Cardiac muscle cell (in vitro differentiated cells and primary cell): ENCODE results near the gene SOCS7. TPM values are rescaled to one million over a fixed set of nuclear protein-coding genes. Genes with fewer than 3 reads are reported as not detected.

Experiments used
- DNase-seq, 2 donors: peaks; one replicate each; pipeline versions ENCODE4 v3.0.0 to v3.0.0-alpha.2; 2010 to 2017; ENCODE audit warnings: low read depth in 1 of 2, low spot score in 1 of 2
- H3K27ac ChIP-seq: fragments of 200-600 bp; sonication (generic); 2 replicates; pipeline ENCODE4 v1.5.1; 2016
- H3K27me3 ChIP-seq: fragments of 200-600 bp; sonication (generic); 2 replicates; pipeline ENCODE4 v1.6.0; 2016; ENCODE audit warnings: control low read depth
- H3K36me3 ChIP-seq: fragments of 200-600 bp; sonication (generic); 2 replicates; pipeline ENCODE4 v1.5.1; 2016; ENCODE audit warnings: control low read depth
- H3K4me1 ChIP-seq: fragments of 200-600 bp; sonication (generic); 2 replicates; pipeline ENCODE4 v1.8.1; 2017; ENCODE audit warnings: low read depth, mild to moderate bottlenecking, mixed run types
- H3K4me3 ChIP-seq: fragments of 200-600 bp; sonication (generic); 2 replicates; pipeline ENCODE4 v1.5.1; 2016; ENCODE audit warnings: mild to moderate bottlenecking
- H3K9me3 ChIP-seq: fragments of 200-600 bp; sonication (generic); 2 replicates; pipeline ENCODE4 v1.5.1; 2017; ENCODE audit warnings: low read depth, mild to moderate bottlenecking, control low read depth
- polyA plus RNA-seq: library from polyadenylated mRNA; unstranded; fragments of >200 nt; fragmentation: Nextera tagmentation; extraction: Ambion mirVana; gene quantifications from 2 replicates; pipeline ENCODE4 v1.2.1, GENCODE V29; 2016
- total RNA-seq: library from RNA; depleted of rRNA; stranded (reverse); fragments of >200 nt; gene quantifications from 2 replicates; pipeline ENCODE4 v1.2.3, GENCODE V29; 2016
- TF ChIP-seq, protein P1 (sequence below): IDR thresholded peaks from 2 replicates; pipeline ENCODE4 v1.5.1; 2012; ENCODE audit warnings: low read depth, mild to moderate bottlenecking, low read length

Gene SOCS7
- total and polyA plus RNA-seq, 2 experiments from 2014 or later = 2.8 to 18.7 TPM

- Histone ChIP-seq H3K4me1 (peaks cover 13% of the 10 kb centered on the region), H3K4me3 (no peak overlapping the region), H3K27ac (no peak overlapping the region), H3K36me3 (peaks cover 9% of the 10 kb centered on the region), H3K9me3 (no peaks in the 10 kb centered on the region), H3K27me3 (no peaks in the 10 kb centered on the region)
- no peak for DNase-seq
- TF ChIP-seq, protein P1, sequence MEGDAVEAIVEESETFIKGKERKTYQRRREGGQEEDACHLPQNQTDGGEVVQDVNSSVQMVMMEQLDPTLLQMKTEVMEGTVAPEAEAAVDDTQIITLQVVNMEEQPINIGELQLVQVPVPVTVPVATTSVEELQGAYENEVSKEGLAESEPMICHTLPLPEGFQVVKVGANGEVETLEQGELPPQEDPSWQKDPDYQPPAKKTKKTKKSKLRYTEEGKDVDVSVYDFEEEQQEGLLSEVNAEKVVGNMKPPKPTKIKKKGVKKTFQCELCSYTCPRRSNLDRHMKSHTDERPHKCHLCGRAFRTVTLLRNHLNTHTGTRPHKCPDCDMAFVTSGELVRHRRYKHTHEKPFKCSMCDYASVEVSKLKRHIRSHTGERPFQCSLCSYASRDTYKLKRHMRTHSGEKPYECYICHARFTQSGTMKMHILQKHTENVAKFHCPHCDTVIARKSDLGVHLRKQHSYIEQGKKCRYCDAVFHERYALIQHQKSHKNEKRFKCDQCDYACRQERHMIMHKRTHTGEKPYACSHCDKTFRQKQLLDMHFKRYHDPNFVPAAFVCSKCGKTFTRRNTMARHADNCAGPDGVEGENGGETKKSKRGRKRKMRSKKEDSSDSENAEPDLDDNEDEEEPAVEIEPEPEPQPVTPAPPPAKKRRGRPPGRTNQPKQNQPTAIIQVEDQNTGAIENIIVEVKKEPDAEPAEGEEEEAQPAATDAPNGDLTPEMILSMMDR = no peak
Observed at GRCh38 chr17:38322897-38323296, 28.7 kb upstream of the SOCS7 start.

- Histone ChIP-seq H3K27ac (no peak overlapping the region), H3K4me1 (peaks cover 13% of the 10 kb centered on the region), H3K9me3 (no peaks in the 10 kb centered on the region), H3K27me3 (no peaks in the 10 kb centered on the region), H3K36me3 (peaks cover 9% of the 10 kb centered on the region), H3K4me3 (no peak overlapping the region)
- TF ChIP-seq, protein P1 = no peak
- no peak for DNase-seq
Observed at GRCh38 chr17:38324141-38324697, 27.4 kb upstream of the SOCS7 start.

- DNase-seq = no peak
- H3K27me3 ChIP-seq = no peaks in the 10 kb centered on the region
- H3K4me3 ChIP-seq = no peak overlapping the region
- H3K4me1 ChIP-seq = peaks cover 13% of the 10 kb centered on the region
- TF ChIP-seq, protein P1 = no peak
- no peaks in the 10 kb centered on the region for H3K9me3 ChIP-seq
- H3K36me3 ChIP-seq = peaks cover 9% of the 10 kb centered on the region
- H3K27ac ChIP-seq = no peak overlapping the region
Observed at GRCh38 chr17:38324772-38325171, 26.9 kb upstream of the SOCS7 start.

DNA sequence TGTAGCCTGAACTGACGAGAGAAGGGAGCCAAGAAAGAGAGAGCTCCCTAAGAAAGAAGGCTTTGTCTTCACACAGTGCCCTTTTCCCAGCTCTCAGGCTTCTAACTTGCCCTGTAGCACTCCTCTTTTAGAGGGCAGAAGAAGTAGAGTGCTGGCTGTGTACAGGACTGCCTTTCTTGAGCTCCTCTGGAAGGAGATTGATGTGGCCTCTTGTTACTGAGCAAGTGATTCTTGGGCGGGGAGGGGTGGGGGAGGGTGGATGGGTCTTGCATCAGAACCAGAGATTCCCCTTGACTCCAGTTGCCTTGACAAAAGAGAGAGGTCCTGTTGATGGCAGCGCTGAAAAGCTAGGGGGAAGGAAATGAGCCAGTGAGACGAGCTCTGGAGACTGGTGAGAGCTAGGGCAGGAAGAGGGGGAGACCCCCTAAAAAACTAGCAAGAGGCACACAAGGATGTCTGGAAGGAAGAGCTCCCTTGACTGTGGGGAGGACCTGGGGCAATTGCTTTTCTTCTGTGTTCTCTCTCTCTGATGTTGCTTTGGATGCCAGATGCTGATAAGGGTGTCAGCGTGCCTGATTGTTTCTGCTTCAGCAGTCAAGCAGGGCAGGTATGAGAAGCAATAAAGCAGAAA, 26.3 kb upstream of the SOCS7 start:
- Histone ChIP-seq H3K36me3 (peaks cover 9% of the 10 kb centered on the region), H3K9me3 (no peaks in the 10 kb centered on the region), H3K4me1 (peaks cover 13% of the 10 kb centered on the region), H3K27ac (no peak overlapping the region), H3K27me3 (no peaks in the 10 kb centered on the region), H3K4me3 (no peak overlapping the region)
- DNase-seq = peak in 1 of 2 donors; percentile 35
- TF ChIP-seq, protein P1 = no peak

DNA sequence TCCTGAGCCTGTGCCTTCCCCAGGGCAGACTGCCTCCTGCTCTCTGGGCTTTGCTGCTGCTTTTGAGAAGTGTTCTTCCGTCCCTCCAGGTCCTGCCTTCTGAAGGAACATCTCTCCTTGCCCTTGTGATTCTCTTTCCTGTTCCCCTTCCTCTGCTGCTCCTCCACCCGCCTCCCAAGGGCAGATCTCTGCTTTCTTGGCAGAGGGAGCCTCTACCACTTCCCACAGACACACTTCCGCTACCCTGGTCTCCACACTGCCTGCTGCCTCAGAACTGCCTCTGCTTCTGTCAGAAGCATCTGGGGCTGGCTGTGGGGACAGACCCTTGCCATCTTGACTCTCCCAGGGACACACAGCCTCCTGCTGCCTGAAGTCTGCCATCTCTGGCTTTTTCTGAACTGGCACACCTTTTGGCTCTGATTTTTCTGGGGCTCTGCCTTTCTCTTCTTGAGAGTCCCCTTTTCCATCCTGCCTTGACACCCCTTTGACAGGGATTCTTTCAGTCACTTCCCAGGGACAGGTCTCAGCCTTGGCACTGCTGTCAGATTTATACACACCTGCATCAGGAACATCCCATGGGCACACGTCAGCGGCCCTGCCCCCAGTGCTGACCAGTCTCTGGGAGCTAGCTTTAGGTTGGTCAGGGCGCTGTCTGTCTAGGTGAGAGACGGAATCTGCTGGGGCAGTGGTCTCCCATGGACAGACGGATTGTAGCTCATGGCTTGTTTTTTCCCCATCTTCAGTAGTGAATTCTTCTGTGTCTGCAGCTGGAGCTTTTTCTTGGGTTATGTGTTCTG, 24.4 kb upstream of the SOCS7 start:
- Histone ChIP-seq H3K36me3 (peaks cover 9% of the 10 kb centered on the region), H3K9me3 (no peaks in the 10 kb centered on the region), H3K27me3 (no peaks in the 10 kb centered on the region), H3K4me1 (peaks cover 13% of the 10 kb centered on the region), H3K4me3 (no peak overlapping the region), H3K27ac (no peak overlapping the region)
- TF ChIP-seq, protein P1 = no peak
- peak in 1 of 2 donors; percentile 35 for DNase-seq
